GM21515 (cell line): Measurements from ENCODE around the gene IQCM.
A peak's percentile ranks its signal among the peaks of the same experiment; 100 is the strongest.
"Not testable (repeated sequence)": the region's sequence is repeated elsewhere in the genome, so short reads cannot be mapped to it uniquely, and the experiment has no call there.

Experiments
- ATAC-seq: cut with Tn5 transposase; IDR thresholded peaks from one replicate; pipeline ENCODE4 v1.9.1; 2021; ENCODE audit not compliant: unreplicated experiment

IQCM gene

GRCh38 chr4:149493492-149493891 is 322.2 kb downstream of the IQCM start:
- no peak for ATAC-seq

- no peak for ATAC-seq
Observed at GRCh38 chr4:149489321-149489720, 326.3 kb downstream of the IQCM start.

GRCh38 chr4:149486861-149487260 is 328.8 kb downstream of the IQCM start:
- no peak for ATAC-seq

GRCh38 chr4:149468669-149469068 is 347.0 kb downstream of the IQCM start:
- ATAC-seq, result not testable (repeated sequence)

GRCh38 chr4:149466446-149466845 is 349.2 kb downstream of the IQCM start:
- ATAC-seq, result no peak

- ATAC-seq, result no peak
Observed at GRCh38 chr4:149465955-149466354, 349.7 kb downstream of the IQCM start.

GRCh38 chr4:149443537-149443936 is 372.1 kb downstream of the IQCM start:
- no peak for ATAC-seq

- no peak for ATAC-seq
Observed at GRCh38 chr4:149441338-149441737, 374.3 kb downstream of the IQCM start.

GRCh38 chr4:149426461-149426860 is 389.2 kb downstream of the IQCM start:
- ATAC-seq, result no peak

GRCh38 chr4:149409555-149409962 is 406.1 kb downstream of the IQCM start:
- no peak for ATAC-seq

GRCh38 chr4:149409146-149409545 is 406.5 kb downstream of the IQCM start:
- no peak for ATAC-seq

GRCh38 chr4:149404143-149404542 is 411.5 kb downstream of the IQCM start:
- no peak for ATAC-seq

- ATAC-seq, result no peak
Observed at GRCh38 chr4:149403081-149403480, 412.6 kb downstream of the IQCM start.

- no peak for ATAC-seq
Observed at GRCh38 chr4:149398993-149399392, 416.6 kb downstream of the IQCM start.

- peak; percentile 72 for ATAC-seq
Observed at GRCh38 chr4:149370785-149371420, 444.7 kb downstream of the IQCM start.

GRCh38 chr4:149370002-149370401 is 445.6 kb downstream of the IQCM start:
- ATAC-seq, result no peak

GRCh38 chr4:149353241-149353640 is 462.4 kb downstream of the IQCM start:
- ATAC-seq, result no peak

- ATAC-seq, result no peak
Observed at GRCh38 chr4:149349541-149349940, 466.1 kb downstream of the IQCM start.

- no peak for ATAC-seq
Observed at GRCh38 chr4:149347139-149347538, 468.5 kb downstream of the IQCM start.

GRCh38 chr4:149345424-149345823 is 470.2 kb downstream of the IQCM start:
- ATAC-seq, result no peak

- ATAC-seq, result no peak
Observed at GRCh38 chr4:149344436-149344835, 471.2 kb downstream of the IQCM start.

- ATAC-seq, result no peak
Observed at GRCh38 chr4:149343614-149344013, 472.0 kb downstream of the IQCM start.

- not testable (repeated sequence) for ATAC-seq
Observed at GRCh38 chr4:149341117-149341516, 474.5 kb downstream of the IQCM start.
